ENCODE data around the gene NRSN1. TPM values are rescaled to one million over a fixed set of nuclear protein-coding genes. Genes with fewer than 3 reads are reported as not detected.

The NRSN1 gene
- total RNA-seq (2012; rRNA removed) = not detected in 2 replicates

- Histone ChIP-seq H3K27me3 (ENCODE audit: control insufficient read depth, insufficient read depth, low read length) (no peaks in the 10 kb centered on the region), H3K9ac (ENCODE audit: low read depth, low read length) (no peak within 1 kb of the TSS), H3K4me3 (ENCODE audit: low read length) (no peak within 1 kb of the TSS), H3K4me2 (ENCODE audit: low read length) (no peak within 1 kb of the TSS), H3K4me1 (ENCODE audit: control insufficient read depth, insufficient read depth, low read length) (no peaks in the 10 kb centered on the region), H3K36me3 (ENCODE audit: insufficient read depth, low read length) (no peaks in the 10 kb centered on the region), H3K9me3 (replicated peaks; ENCODE audit: low read length) (no peaks in the 10 kb centered on the region)
Observed at GRCh38 chr6:24125980-24126379, at the start of gene NRSN1. NRSN1 (plus strand) TSS chr6:24126215; CDS start chr6:24134328, 8,113 bp downstream.

GRCh38 chr6:24078200-24078599 lies 47.8 kb upstream of the NRSN1 start:
- H3K9me3 ChIP-seq (replicated peaks; ENCODE audit: low read length) = no peaks in the 10 kb centered on the region
- no peaks in the 10 kb centered on the region for H3K36me3 ChIP-seq (ENCODE audit: insufficient read depth, low read length)
- no peaks in the 10 kb centered on the region for H3K4me1 ChIP-seq (ENCODE audit: control insufficient read depth, insufficient read depth, low read length)
- no peak overlapping the region for H3K9ac ChIP-seq (ENCODE audit: low read depth, low read length)
- H3K4me2 ChIP-seq (ENCODE audit: low read length) = no peak overlapping the region
- no peak overlapping the region for H3K4me3 ChIP-seq (ENCODE audit: low read length)
- no peaks in the 10 kb centered on the region for H3K27me3 ChIP-seq (ENCODE audit: control insufficient read depth, insufficient read depth, low read length)

- Histone ChIP-seq H3K27me3 (ENCODE audit: control insufficient read depth, insufficient read depth, low read length) (no peaks in the 10 kb centered on the region), H3K9me3 (replicated peaks; ENCODE audit: low read length) (no peaks in the 10 kb centered on the region), H3K4me1 (ENCODE audit: control insufficient read depth, insufficient read depth, low read length) (no peaks in the 10 kb centered on the region), H3K9ac (ENCODE audit: low read depth, low read length) (no peak overlapping the region), H3K36me3 (ENCODE audit: insufficient read depth, low read length) (no peaks in the 10 kb centered on the region), H3K4me3 (ENCODE audit: low read length) (no peak overlapping the region), H3K4me2 (ENCODE audit: low read length) (no peak overlapping the region)
Observed at GRCh38 chr6:24079076-24079475, 46.9 kb upstream of the NRSN1 start.

GRCh38 chr6:24080711-24081110 lies 45.3 kb upstream of the NRSN1 start:
- H3K4me1 ChIP-seq (ENCODE audit: control insufficient read depth, insufficient read depth, low read length) = no peaks in the 10 kb centered on the region
- H3K9ac ChIP-seq (ENCODE audit: low read depth, low read length) = no peak overlapping the region
- no peaks in the 10 kb centered on the region for H3K9me3 ChIP-seq (replicated peaks; ENCODE audit: low read length)
- no peaks in the 10 kb centered on the region for H3K27me3 ChIP-seq (ENCODE audit: control insufficient read depth, insufficient read depth, low read length)
- no peak overlapping the region for H3K4me3 ChIP-seq (ENCODE audit: low read length)
- no peak overlapping the region for H3K4me2 ChIP-seq (ENCODE audit: low read length)
- no peaks in the 10 kb centered on the region for H3K36me3 ChIP-seq (ENCODE audit: insufficient read depth, low read length)

- H3K9ac ChIP-seq (ENCODE audit: low read depth, low read length) = no peak overlapping the region
- H3K4me3 ChIP-seq (ENCODE audit: low read length) = no peak overlapping the region
- no peaks in the 10 kb centered on the region for H3K4me1 ChIP-seq (ENCODE audit: control insufficient read depth, insufficient read depth, low read length)
- no peak overlapping the region for H3K4me2 ChIP-seq (ENCODE audit: low read length)
- H3K9me3 ChIP-seq (replicated peaks; ENCODE audit: low read length) = no peaks in the 10 kb centered on the region
- no peaks in the 10 kb centered on the region for H3K36me3 ChIP-seq (ENCODE audit: insufficient read depth, low read length)
- no peaks in the 10 kb centered on the region for H3K27me3 ChIP-seq (ENCODE audit: control insufficient read depth, insufficient read depth, low read length)
Observed at GRCh38 chr6:24089736-24090135, 36.3 kb upstream of the NRSN1 start.

- H3K4me1 ChIP-seq (ENCODE audit: control insufficient read depth, insufficient read depth, low read length) = no peaks in the 10 kb centered on the region
- no peaks in the 10 kb centered on the region for H3K9me3 ChIP-seq (replicated peaks; ENCODE audit: low read length)
Observed at GRCh38 chr6:24092407-24092806, 33.6 kb upstream of the NRSN1 start.

GRCh38 chr6:24093381-24093780 lies 32.6 kb upstream of the NRSN1 start:
- Histone ChIP-seq H3K9ac (ENCODE audit: low read depth, low read length) (no peak overlapping the region), H3K27me3 (ENCODE audit: control insufficient read depth, insufficient read depth, low read length) (no peaks in the 10 kb centered on the region), H3K4me2 (ENCODE audit: low read length) (no peak overlapping the region), H3K4me1 (ENCODE audit: control insufficient read depth, insufficient read depth, low read length) (no peaks in the 10 kb centered on the region), H3K36me3 (ENCODE audit: insufficient read depth, low read length) (no peaks in the 10 kb centered on the region), H3K4me3 (ENCODE audit: low read length) (no peak overlapping the region), H3K9me3 (replicated peaks; ENCODE audit: low read length) (no peaks in the 10 kb centered on the region)

More at GRCh38 chr6:24092407-24092806, 33.6 kb upstream of the NRSN1 start:
- H3K27me3 ChIP-seq (ENCODE audit: control insufficient read depth, insufficient read depth, low read length) = no peaks in the 10 kb centered on the region
- H3K4me2 ChIP-seq (ENCODE audit: low read length) = no peak overlapping the region
- no peak overlapping the region for H3K9ac ChIP-seq (ENCODE audit: low read depth, low read length)
- H3K4me3 ChIP-seq (ENCODE audit: low read length) = no peak overlapping the region
- no peaks in the 10 kb centered on the region for H3K36me3 ChIP-seq (ENCODE audit: insufficient read depth, low read length)

- Histone ChIP-seq H3K9me3 (replicated peaks; ENCODE audit: low read length) (no peaks in the 10 kb centered on the region), H3K27me3 (ENCODE audit: control insufficient read depth, insufficient read depth, low read length) (no peaks in the 10 kb centered on the region), H3K36me3 (ENCODE audit: insufficient read depth, low read length) (no peaks in the 10 kb centered on the region), H3K4me1 (ENCODE audit: control insufficient read depth, insufficient read depth, low read length) (no peaks in the 10 kb centered on the region), H3K4me3 (ENCODE audit: low read length) (no peak overlapping the region), H3K4me2 (ENCODE audit: low read length) (no peak overlapping the region), H3K9ac (ENCODE audit: low read depth, low read length) (no peak overlapping the region)
Observed at GRCh38 chr6:24099181-24099580, 26.8 kb upstream of the NRSN1 start.

- Histone ChIP-seq H3K4me1 (ENCODE audit: control insufficient read depth, insufficient read depth, low read length) (no peaks in the 10 kb centered on the region), H3K36me3 (ENCODE audit: insufficient read depth, low read length) (no peaks in the 10 kb centered on the region), H3K4me3 (ENCODE audit: low read length) (no peak overlapping the region), H3K4me2 (ENCODE audit: low read length) (no peak overlapping the region), H3K9ac (ENCODE audit: low read depth, low read length) (no peak overlapping the region), H3K9me3 (replicated peaks; ENCODE audit: low read length) (no peaks in the 10 kb centered on the region), H3K27me3 (ENCODE audit: control insufficient read depth, insufficient read depth, low read length) (no peaks in the 10 kb centered on the region)
Observed at GRCh38 chr6:24100024-24100769, 25.8 kb upstream of the NRSN1 start.

GRCh38 chr6:24100770-24101155 lies 25.3 kb upstream of the NRSN1 start:
- no peaks in the 10 kb centered on the region for H3K36me3 ChIP-seq (ENCODE audit: insufficient read depth, low read length)
- H3K4me3 ChIP-seq (ENCODE audit: low read length) = no peak overlapping the region
- H3K27me3 ChIP-seq (ENCODE audit: control insufficient read depth, insufficient read depth, low read length) = no peaks in the 10 kb centered on the region
- H3K4me2 ChIP-seq (ENCODE audit: low read length) = no peak overlapping the region
- no peaks in the 10 kb centered on the region for H3K4me1 ChIP-seq (ENCODE audit: control insufficient read depth, insufficient read depth, low read length)
- H3K9me3 ChIP-seq (replicated peaks; ENCODE audit: low read length) = no peaks in the 10 kb centered on the region
- no peak overlapping the region for H3K9ac ChIP-seq (ENCODE audit: low read depth, low read length)

GRCh38 chr6:24105191-24105590 lies 20.8 kb upstream of the NRSN1 start:
- Histone ChIP-seq H3K36me3 (ENCODE audit: insufficient read depth, low read length) (no peaks in the 10 kb centered on the region), H3K27me3 (ENCODE audit: control insufficient read depth, insufficient read depth, low read length) (no peaks in the 10 kb centered on the region), H3K9ac (ENCODE audit: low read depth, low read length) (no peak overlapping the region), H3K9me3 (replicated peaks; ENCODE audit: low read length) (no peaks in the 10 kb centered on the region), H3K4me1 (ENCODE audit: control insufficient read depth, insufficient read depth, low read length) (no peaks in the 10 kb centered on the region), H3K4me2 (ENCODE audit: low read length) (no peak overlapping the region), H3K4me3 (ENCODE audit: low read length) (no peak overlapping the region)

GRCh38 chr6:24106291-24106690 lies 19.7 kb upstream of the NRSN1 start:
- no peak overlapping the region for H3K4me3 ChIP-seq (ENCODE audit: low read length)
- no peak overlapping the region for H3K9ac ChIP-seq (ENCODE audit: low read depth, low read length)
- H3K9me3 ChIP-seq (replicated peaks; ENCODE audit: low read length) = no peaks in the 10 kb centered on the region
- no peaks in the 10 kb centered on the region for H3K4me1 ChIP-seq (ENCODE audit: control insufficient read depth, insufficient read depth, low read length)
- H3K36me3 ChIP-seq (ENCODE audit: insufficient read depth, low read length) = no peaks in the 10 kb centered on the region
- no peaks in the 10 kb centered on the region for H3K27me3 ChIP-seq (ENCODE audit: control insufficient read depth, insufficient read depth, low read length)
- H3K4me2 ChIP-seq (ENCODE audit: low read length) = no peak overlapping the region

Measured in skeletal muscle satellite cell (primary cell).